CD4-positive, alpha-beta T cell treated with Interferon gamma for 1 hour (primary cell): ENCODE results near the gene GATB.

Experiments used
- DNase-seq: peaks from one replicate; pipeline ENCODE4 v3.0.0-alpha.2; 2020

GATB gene

DNA sequence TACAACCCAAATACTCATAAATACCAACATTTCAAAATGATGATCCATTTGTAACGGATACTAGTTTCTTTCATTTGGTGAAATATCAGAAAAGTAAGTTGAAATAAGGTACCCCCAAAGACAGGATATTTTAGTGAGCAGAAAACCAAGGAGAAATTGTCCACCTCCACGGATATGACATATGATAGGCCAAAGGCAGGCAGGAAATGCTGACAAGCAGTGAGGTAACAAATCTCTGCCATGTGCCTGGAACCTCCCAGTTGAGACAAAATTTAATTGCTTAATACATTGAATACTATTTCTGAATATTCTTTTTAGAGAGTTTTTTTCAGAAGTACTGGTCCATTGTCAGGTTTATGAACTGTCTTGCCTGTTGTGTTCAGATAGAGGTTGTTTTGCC, 118.8 kb downstream of the GATB start:
- no peak for DNase-seq

DNA sequence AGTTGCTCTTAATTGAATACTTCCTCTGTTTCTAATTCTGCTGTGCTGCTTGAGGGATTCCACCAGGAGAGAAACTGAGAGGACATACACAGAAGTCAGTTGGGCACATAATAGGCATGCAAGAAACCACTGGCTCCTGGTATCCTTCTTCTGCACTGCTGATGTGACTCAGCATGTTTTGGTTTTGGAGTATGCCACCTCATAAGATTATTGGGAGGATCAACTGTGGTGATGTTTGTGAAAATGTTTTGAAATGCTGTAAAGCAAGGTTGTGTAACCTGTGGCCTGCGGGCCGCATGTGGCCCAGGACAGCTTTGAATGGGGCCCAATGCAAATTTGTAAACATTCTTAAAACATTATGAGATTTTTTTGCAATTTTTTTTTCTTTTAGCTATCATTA, 119.6 kb downstream of the GATB start:
- DNase-seq = no peak

DNA sequence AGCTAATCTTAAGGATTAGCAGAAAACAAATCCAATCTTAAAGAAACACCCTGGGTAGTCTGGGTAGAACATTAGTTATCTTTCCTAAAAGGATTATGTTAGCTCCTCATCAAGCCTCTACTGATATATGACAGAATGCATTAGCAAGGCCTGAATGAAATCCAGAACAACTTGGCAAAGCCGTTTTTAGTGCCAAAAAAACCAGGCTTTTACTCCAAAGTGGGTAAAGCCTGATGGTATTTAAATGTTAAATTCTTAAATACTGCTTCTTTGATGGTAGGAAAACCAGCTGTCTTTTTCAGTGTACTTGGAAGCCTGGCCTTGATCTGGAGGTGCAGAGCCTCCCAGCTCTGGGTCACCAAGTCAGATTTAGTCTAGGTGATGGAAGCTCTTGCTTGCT, 120.4 kb downstream of the GATB start:
- DNase-seq = no peak

DNA sequence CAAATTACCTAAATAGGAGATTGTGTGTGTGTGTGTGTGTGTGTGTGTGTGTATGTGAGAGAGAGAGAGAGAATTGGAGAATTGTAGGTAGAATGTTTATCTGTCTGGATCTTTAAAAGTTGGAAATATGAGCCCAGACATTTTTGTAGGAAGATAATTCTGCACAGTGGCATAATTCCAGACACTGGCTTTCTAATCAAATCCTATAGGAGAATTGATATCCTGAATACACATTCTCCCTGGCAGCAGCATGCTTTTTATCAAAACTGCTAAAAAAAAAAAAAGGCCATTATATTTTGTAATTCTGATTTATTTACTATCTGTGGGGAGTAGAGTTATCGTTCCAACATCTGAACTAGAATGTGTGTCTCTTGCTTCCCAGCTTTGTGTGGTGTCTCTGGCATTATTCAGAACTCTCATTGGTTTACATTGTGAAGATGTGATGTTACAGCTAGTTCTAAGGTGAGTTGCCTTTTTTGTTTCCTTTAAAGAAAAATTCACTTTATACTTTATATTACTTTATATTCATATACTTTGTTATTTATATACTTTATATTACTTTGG, 122.4 kb downstream of the GATB start:
- no peak for DNase-seq

DNA sequence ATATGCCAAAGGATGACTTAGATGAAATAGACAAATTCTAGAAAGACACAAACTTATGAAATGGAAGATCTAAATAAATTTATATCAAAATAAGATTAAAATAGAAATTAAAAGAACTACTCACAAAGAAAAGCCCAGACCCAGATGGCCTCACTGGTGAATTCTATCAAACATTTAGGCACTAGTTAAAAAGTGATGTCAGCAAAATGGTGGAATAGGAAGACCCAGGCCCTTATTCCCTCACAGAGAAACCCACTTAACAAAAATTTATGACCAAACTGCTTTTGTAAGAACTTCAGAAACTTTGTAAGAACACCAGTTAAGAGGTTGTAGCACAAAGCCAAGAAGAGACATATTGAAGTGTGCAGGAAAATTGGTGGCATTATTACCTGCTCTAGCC, 129.5 kb downstream of the GATB start:
- no peak for DNase-seq

DNA sequence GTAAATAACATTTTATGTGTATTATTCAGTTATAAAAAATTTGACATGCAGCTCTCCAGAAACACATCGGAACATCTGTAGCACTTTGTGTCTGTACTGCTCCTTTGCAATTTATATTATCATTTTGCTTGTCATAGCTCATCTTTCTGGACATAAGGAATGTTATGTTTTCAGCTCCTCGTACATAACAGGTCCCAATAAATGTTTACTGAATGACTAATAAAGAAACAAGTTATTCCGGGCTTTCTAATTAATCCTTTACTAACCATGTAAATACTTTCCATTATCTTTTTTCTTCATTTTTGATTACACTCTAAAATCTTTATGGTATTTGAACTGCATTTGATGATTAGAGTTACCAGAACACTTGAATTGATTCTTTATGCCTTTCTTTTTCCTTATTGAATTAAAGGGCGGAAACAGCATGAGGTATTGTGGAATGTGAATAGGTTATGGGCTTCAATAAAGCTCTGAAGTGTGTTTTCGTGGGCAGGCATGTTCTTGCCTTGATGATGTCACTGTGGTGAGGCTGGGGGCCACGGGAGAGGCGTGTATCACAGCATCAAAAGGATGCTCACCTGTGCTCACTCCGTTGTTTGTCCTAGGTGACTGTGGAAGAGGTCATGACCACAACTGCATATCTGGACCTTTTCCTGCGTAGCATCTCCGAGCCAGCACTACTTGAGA, 131.6 kb downstream of the GATB start:
- no peak for DNase-seq

DNA sequence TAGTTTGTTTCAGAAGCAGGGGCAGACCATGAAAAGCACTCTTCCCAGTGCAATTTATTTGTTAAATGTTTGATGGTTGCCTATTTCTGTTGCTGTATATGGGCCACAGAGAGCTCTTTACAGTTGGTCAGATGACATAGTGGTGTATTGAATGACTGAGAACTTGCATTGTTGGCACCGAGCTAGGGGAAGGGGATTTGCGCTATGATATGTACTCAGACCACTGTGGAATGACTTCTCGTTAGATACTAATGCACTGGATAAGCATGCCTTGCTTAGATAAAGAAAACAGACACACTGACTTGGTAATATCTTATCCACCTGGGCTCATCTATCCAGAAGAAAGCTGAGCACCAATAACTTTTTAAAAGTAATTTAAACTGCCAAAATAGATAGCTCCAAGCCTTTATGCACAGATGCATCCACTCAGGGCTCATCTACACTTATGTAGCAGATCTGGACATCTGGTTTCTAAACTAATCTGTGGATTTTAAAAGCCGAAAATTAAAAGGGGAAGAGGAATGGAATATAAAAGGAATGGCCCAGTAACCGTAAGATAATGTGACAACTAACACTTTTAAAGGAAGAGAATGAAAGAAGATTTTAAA, 132.7 kb downstream of the GATB start:
- DNase-seq = no peak

DNA sequence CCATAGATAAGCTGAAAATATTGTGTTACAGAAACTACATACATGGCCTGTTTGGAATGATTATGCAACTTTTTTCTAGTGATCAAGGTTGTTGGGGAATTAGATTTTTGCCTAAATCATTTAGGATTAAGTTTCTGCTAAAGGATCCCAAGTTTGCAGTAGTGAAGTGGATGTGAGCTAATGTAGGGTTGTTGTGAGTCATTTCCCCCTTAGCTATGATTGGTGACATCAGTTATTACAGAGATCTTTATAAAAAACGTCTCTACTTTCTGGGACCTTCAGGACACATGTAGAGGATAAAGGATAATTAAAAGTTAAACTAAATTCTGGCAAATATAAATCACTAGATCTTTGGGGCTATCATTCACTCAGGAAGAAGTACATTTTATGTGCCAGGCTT, 133.3 kb downstream of the GATB start:
- DNase-seq = no peak

DNA sequence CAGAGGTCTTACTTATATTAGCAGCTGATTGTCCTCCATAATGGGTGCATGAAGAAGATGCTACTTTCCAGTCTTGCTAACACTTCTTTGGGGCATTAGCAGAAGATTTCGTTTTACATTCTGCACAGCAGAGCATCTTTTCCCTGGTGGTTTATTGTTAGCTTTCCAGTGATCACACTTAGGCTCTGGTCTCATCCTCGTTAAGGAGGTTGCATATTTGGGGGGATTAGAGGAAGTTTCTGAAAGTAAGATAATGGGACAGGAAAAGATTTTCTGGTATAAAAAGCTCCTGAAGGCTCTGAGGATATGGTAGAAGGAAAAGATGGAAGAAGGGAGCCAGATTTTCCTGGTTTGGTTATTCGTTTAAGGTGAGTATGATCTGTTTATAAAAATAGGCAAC, 134.1 kb downstream of the GATB start:
- DNase-seq = no peak

DNA sequence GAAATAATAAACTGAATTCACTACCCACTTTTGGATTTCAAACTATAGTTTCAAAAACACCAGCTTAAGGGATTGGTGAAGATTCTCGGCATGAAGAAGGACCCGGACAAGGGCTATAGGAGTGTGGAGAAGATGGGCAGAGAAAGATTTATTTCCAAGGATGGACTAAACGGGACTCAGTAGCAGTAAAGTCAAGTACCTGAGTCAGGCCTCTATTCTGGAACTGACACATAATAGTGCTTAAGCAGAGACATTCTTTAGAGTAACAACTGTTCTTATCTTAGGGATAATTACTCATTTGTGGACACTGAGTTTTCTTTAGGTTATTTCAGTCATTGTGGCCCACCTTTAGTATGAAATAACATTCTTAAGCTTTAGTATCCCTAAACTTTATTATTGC, 134.6 kb downstream of the GATB start:
- no peak for DNase-seq

DNA sequence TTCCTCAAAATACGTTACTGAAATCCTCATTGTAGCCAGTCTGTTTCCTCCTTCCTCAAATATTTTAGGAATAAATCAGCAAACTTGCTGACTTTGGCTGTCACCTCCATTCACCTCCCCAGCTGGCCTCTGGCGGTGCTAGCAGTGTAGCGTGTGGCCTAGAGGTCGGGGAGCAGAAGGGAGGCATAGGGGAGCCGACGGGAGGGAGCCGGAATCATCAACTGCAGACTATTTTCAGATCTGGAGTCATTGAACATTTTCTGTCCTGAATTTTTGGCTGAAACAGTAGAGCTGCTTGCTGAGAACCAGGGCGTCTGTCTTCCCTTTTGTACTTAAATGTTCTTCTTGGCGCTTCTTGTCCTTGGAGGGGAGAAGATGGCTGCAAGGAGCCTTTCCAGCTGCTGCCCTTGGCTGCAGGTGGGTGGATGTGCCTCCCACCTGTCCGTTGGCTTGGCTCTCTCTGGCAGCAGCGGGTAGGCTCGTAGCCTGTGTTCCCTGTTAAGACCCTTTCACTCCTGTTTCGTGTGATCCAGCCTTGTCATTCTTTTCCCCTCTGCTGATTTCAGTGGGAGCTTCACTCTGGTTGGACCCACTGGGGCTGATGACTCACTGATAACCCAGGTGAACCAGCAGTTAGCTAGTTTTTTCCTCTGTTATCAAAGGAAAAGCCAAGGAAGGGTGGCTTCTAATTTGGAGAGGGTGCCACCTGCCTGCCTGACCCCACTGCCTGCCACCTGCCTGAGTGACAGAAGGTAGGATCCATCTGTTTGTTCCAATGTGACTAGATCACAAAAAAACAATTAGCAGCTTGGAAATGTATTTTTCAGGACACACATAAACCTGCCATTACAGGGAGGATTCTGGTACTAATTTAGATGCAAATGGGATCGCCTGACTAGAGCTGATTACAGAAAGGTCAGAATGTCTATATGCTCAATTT, 135.9 kb downstream of the GATB start:
- DNase-seq = no peak
